ENCODE measurements around the gene UBE2I. TPM values are rescaled to one million over a fixed set of nuclear protein-coding genes. Genes with fewer than 3 reads are reported as not detected.

The UBE2I gene
- total RNA-seq, 1 donor from 2014 or later, result 141 TPM

DNA sequence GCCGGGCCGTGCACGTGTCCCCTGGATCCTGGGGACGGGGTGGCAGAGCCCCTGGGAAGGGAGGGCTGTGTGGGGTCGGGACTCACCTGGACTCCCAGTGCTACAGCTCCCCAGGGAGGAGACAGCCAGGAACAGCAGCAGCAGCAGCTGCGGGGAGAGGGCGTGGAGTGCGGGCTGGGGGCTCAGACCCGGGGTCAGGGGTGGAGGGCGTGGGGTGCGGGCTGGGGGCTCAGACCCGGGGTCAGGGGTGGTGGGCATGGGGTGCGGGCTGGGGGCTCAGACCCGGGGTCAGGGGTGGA lies 32.9 kb upstream of the UBE2I start:
- Histone ChIP-seq H3K4me3 (no peak overlapping the region), H3K9me3 (no peaks in the 10 kb centered on the region), H3K36me3 (no peaks in the 10 kb centered on the region), H3K27ac (no peak overlapping the region), H3K4me1 (no peaks in the 10 kb centered on the region), H3K27me3 (no peaks in the 10 kb centered on the region)
- DNase-seq (ENCODE audit: low spot score in 2 of 2), result no peak
- TF ChIP-seq, protein P1, sequence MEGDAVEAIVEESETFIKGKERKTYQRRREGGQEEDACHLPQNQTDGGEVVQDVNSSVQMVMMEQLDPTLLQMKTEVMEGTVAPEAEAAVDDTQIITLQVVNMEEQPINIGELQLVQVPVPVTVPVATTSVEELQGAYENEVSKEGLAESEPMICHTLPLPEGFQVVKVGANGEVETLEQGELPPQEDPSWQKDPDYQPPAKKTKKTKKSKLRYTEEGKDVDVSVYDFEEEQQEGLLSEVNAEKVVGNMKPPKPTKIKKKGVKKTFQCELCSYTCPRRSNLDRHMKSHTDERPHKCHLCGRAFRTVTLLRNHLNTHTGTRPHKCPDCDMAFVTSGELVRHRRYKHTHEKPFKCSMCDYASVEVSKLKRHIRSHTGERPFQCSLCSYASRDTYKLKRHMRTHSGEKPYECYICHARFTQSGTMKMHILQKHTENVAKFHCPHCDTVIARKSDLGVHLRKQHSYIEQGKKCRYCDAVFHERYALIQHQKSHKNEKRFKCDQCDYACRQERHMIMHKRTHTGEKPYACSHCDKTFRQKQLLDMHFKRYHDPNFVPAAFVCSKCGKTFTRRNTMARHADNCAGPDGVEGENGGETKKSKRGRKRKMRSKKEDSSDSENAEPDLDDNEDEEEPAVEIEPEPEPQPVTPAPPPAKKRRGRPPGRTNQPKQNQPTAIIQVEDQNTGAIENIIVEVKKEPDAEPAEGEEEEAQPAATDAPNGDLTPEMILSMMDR (IDR thresholded peaks at IDR 0.05), result no peak
- intact Hi-C loops (cut with DNase I), result no loop called here

DNA sequence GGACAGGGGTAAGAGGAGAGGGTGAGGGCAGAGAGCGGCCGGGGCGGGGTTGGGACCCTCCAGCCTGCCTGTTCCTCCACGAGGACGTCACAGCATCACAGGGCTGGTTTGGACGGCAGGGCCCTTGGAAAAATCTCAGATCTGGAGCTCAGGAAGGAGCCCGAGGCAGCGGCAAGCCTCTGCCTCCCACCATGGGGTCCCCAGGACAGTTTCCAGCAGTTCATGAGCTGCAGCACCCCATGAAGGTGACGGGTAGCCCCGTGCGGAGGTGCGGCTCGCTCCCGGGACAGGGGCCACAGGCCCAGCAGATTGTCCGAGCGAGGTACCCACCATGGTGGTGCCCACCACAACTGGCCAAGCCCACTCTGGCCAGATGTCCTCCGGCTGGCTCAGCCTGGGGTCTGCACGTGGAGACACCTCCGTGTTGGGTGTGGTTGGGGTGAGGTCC lies 32.3 kb upstream of the UBE2I start:
- TF ChIP-seq, protein P1 (IDR thresholded peaks at IDR 0.05), result no peak
- intact Hi-C loops (cut with DNase I), result no loop called here
- no peaks in the 10 kb centered on the region for H3K36me3 ChIP-seq
- no peaks in the 10 kb centered on the region for H3K9me3 ChIP-seq
- H3K27me3 ChIP-seq, result no peaks in the 10 kb centered on the region
- no peak overlapping the region for H3K27ac ChIP-seq
- no peaks in the 10 kb centered on the region for H3K4me1 ChIP-seq
- DNase-seq (ENCODE audit: low spot score in 2 of 2), result no peak
- H3K4me3 ChIP-seq, result no peak overlapping the region

DNA sequence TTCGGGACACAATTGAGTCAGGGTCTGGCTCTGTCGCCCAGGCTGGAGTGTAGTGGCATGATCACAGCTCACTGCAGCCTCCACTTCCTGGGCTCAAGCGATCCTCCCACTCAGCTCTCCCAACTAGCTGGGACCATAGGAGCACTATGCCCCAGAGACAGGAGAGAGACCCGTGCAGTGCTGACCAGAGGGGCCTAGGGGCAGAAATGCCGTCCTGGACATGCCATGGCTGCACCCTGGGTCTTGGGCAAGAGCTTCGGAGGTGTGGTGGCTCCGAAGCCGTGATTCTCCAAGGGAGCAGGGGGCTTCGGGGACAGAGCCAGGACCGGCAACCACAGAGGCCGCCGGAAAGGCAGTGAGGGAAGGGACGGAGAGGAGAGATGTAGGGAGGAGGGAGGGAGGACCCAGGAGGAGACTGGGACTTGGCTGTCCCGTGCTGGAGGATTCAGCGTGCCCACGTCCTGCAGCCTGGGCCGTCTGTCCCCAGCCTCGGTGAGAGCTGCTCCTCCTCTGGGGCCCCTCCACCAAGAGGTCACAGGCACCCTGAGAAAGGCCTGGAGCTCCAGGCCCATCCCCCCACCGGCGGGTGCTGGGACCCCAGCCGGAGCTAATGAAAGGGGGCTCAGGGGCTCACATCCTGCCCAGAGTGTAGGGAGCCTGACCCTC lies 31.7 kb upstream of the UBE2I start:
- intact Hi-C loops (cut with DNase I), result no loop called here
- TF ChIP-seq, protein P1 (IDR thresholded peaks at IDR 0.05), result no peak
- Histone ChIP-seq H3K27ac (no peak overlapping the region), H3K27me3 (no peaks in the 10 kb centered on the region), H3K4me1 (no peaks in the 10 kb centered on the region), H3K4me3 (no peak overlapping the region), H3K36me3 (no peaks in the 10 kb centered on the region), H3K9me3 (no peaks in the 10 kb centered on the region)
- DNase-seq (ENCODE audit: low spot score in 2 of 2), result no peak

DNA sequence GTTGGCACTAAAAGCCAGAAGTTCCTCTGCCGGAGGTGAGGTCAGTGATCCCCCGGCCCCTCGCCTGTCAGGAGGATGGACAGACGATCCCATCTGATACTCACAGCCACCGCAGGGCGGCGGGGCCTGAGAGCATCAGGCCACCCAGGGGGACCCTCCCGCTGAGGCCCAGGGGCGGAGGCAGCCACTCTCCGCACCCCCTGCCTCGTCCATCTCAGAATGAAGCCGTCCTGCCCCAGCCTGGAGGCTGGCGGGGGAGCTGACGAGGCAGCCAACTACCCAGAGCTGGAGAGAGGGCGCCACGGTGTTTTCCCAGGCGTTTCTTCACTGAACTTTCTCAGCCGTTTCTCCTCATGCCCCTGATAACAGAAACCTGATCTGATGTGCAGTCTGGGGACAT lies 31.0 kb upstream of the UBE2I start:
- TF ChIP-seq, protein P1 (IDR thresholded peaks at IDR 0.05), result no peak
- Histone ChIP-seq H3K4me1 (no peaks in the 10 kb centered on the region), H3K27ac (no peak overlapping the region), H3K4me3 (no peak overlapping the region), H3K36me3 (no peaks in the 10 kb centered on the region), H3K27me3 (no peaks in the 10 kb centered on the region), H3K9me3 (no peaks in the 10 kb centered on the region)
- intact Hi-C loops (cut with DNase I), result no loop called here
- DNase-seq (ENCODE audit: low spot score in 2 of 2), result no peak

DNA sequence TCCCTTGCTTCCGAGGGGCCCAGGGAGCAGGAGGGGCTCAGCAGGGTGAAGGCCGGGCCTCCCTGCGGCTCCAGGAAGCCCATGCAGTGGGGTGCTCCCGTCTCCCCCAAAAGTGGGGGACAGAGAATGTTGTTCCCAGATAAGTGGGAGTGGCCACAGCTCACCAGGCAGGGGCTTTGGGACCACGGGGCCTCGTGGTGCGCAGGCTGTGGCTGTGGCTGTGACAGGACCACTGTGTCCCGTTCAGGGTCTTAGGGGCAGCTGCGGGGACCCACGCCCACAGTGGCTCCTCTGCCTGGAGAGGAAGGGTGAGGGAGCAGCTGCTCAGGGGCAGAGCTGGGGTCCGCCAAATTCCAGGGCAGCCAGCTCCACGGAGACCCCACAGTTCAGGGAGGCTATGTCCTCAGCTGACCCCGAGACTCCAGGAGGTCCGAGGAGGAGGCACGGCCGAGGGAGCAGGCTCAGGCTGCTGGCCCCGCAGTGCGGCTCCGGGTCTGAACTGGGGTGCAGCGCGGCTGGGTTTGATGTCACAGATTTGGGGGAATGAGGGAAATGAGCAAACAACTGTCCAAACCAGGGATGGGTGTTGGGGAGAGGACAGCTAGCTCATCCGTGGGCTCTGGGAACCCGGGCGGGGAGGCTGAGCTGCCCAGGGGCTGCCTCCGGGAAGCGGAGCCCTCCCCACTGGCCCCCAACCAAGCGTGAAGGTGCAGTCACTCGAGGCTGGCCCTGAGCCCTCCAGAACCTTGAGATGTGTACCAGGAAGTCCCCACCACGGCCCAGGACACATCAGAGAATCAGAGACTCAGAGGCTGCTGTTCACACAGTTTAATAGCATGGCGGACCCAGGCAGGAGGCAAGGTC lies 30.1 kb upstream of the UBE2I start:
- Histone ChIP-seq H3K4me3 (no peak overlapping the region), H3K27ac (no peak overlapping the region), H3K4me1 (no peaks in the 10 kb centered on the region), H3K36me3 (no peaks in the 10 kb centered on the region), H3K27me3 (no peaks in the 10 kb centered on the region), H3K9me3 (no peaks in the 10 kb centered on the region)
- DNase-seq (ENCODE audit: low spot score in 2 of 2), result no peak
- intact Hi-C loops (cut with DNase I), result no loop called here
- TF ChIP-seq, protein P1 (IDR thresholded peaks at IDR 0.05), result no peak

Data from ascending aorta (tissue), 2 donors.